Measurements from ENCODE around the gene SMG5.

SMG5 gene

GRCh38 chr1:156245451-156246232 lies 37.0 kb downstream of the SMG5 start:
- WGBS, result 94% methylated on average over 69 of the region's 69 CpGs
- peak overlapping the region; percentile 47 for H3K9ac ChIP-seq (ENCODE audit: low read depth, low read length)
- peaks cover 7% of the 10 kb centered on the region for H3K4me1 ChIP-seq (ENCODE audit: insufficient read depth, low read length)
- H3K9me3 ChIP-seq (ENCODE audit: insufficient read depth, low read depth, low read length), result no peaks in the 10 kb centered on the region
- no peak overlapping the region for H3K27ac ChIP-seq (ENCODE audit: low read depth, low read length)
- H3K4me3 ChIP-seq (ENCODE audit: low read length), result peak overlapping the region; percentile 43
- H3K36me3 ChIP-seq (ENCODE audit: insufficient read depth, low read length), result peaks cover 19% of the 10 kb centered on the region
- H3K27me3 ChIP-seq (ENCODE audit: insufficient read depth, low read length), result peaks cover 7% of the 10 kb centered on the region; the same call in 1 of the 2 replicates

- Histone ChIP-seq H3K36me3 (ENCODE audit: insufficient read depth, low read length) (peaks cover 14% of the 10 kb centered on the region), H3K9me3 (ENCODE audit: insufficient read depth, low read depth, low read length) (no peaks in the 10 kb centered on the region), H3K27ac (ENCODE audit: low read depth, low read length) (no peak overlapping the region), H3K4me1 (ENCODE audit: insufficient read depth, low read length) (peaks cover 7% of the 10 kb centered on the region), H3K4me3 (ENCODE audit: low read length) (no peak overlapping the region), H3K9ac (ENCODE audit: low read depth, low read length) (no peak overlapping the region), H3K27me3 (ENCODE audit: insufficient read depth, low read length) (peaks cover 7% of the 10 kb centered on the region; the same call in 1 of the 2 replicates)
- 96% methylated on average over 17 of the region's 17 CpGs for WGBS
These were observed 37.9 kb downstream of the SMG5 start for GRCh38 chr1:156244712-156245111.

DNA sequence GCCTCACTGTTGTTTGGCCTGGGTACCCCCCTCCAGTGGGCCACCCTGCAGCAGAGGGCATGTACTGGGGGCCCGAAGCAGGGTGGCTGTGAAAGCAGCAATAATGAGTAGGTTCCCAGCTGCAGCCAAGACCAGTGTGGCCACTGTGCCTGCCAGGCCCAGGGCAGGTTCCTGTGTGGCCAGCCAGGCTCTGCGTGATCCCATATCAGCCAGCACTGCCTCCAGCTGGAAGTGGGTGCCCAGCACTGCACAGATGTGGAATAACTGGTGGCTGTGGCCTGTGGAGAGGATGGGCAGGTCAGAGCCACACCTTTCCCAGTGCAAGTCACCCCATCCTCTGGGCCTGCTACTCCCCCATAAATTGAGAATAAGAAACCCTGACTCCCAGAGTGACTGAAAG lies 38.5 kb downstream of the SMG5 start:
- Histone ChIP-seq H3K27ac (ENCODE audit: low read depth, low read length) (no peak overlapping the region), H3K4me1 (ENCODE audit: insufficient read depth, low read length) (peaks cover 7% of the 10 kb centered on the region), H3K4me3 (ENCODE audit: low read length) (no peak overlapping the region), H3K27me3 (ENCODE audit: insufficient read depth, low read length) (peaks cover 7% of the 10 kb centered on the region; the same call in 1 of the 2 replicates), H3K9me3 (ENCODE audit: insufficient read depth, low read depth, low read length) (no peaks in the 10 kb centered on the region), H3K9ac (ENCODE audit: low read depth, low read length) (no peak overlapping the region), H3K36me3 (ENCODE audit: insufficient read depth, low read length) (peaks cover 14% of the 10 kb centered on the region)
- 89% methylated on average over 2 of the region's 2 CpGs for WGBS

DNA sequence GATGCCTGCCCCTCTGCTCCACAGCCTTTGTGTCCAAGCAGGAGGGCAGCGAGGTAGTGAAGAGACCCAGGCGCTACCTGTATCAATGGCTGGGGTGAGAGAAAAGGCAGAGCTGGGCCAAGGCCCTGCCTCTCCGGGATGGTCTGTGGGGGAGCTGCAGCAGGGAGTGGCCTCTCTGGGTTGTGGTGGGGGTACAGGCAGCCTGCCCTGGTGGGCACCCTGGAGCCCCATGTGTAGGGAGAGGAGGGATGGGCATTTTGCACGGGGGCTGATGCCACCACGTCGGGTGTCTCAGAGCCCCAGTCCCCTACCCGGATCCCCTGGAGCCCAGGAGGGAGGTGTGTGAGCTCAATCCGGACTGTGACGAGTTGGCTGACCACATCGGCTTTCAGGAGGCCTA lies 39.9 kb downstream of the SMG5 start:
- Histone ChIP-seq H3K27me3 (ENCODE audit: insufficient read depth, low read length) (peaks cover 7% of the 10 kb centered on the region; the same call in 1 of the 2 replicates), H3K4me3 (ENCODE audit: low read length) (no peak overlapping the region), H3K9me3 (ENCODE audit: insufficient read depth, low read depth, low read length) (no peaks in the 10 kb centered on the region), H3K36me3 (ENCODE audit: insufficient read depth, low read length) (peaks cover 24% of the 10 kb centered on the region), H3K9ac (ENCODE audit: low read depth, low read length) (no peak overlapping the region), H3K4me1 (ENCODE audit: insufficient read depth, low read length) (peaks cover 4% of the 10 kb centered on the region; the same call in 1 of the 2 replicates), H3K27ac (ENCODE audit: low read depth, low read length) (no peak overlapping the region)
- WGBS, result 93% methylated on average over 10 of the region's 10 CpGs

DNA sequence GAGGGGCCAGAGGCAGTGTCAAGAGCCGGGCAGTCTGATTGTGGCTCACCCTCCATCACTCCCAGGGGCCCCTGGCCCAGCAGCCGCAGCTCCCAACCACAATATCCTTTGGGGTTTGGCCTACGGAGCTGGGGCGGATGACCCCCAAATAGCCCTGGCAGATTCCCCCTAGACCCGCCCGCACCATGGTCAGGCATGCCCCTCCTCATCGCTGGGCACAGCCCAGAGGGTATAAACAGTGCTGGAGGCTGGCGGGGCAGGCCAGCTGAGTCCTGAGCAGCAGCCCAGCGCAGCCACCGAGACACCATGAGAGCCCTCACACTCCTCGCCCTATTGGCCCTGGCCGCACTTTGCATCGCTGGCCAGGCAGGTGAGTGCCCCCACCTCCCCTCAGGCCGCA lies 40.7 kb downstream of the SMG5 start, which contains the start of gene BGLAP:
Gene BGLAP (plus strand): TSS at position 259 of the 400 bp plus-strand sequence. CDS start 48 bp downstream, at position 307.
- WGBS, result 92% methylated on average over 14 of the region's 14 CpGs
- no peak within 1 kb of the TSS for H3K4me3 ChIP-seq (ENCODE audit: low read length)
- H3K4me1 ChIP-seq (ENCODE audit: insufficient read depth, low read length), result peaks cover 4% of the 10 kb centered on the region; the same call in 1 of the 2 replicates
- peaks cover 31% of the 10 kb centered on the region for H3K36me3 ChIP-seq (ENCODE audit: insufficient read depth, low read length)
- peaks cover 7% of the 10 kb centered on the region; the same call in 1 of the 2 replicates for H3K27me3 ChIP-seq (ENCODE audit: insufficient read depth, low read length)
- H3K9ac ChIP-seq (ENCODE audit: low read depth, low read length), result no peak within 1 kb of the TSS
- H3K27ac ChIP-seq (ENCODE audit: low read depth, low read length), result no peak within 1 kb of the TSS
- no peaks in the 10 kb centered on the region for H3K9me3 ChIP-seq (ENCODE audit: insufficient read depth, low read depth, low read length)

- 71% methylated on average over 15 of the region's 15 CpGs for WGBS
- Histone ChIP-seq H3K4me3 (ENCODE audit: low read length) (no peak overlapping the region), H3K27me3 (ENCODE audit: insufficient read depth, low read length) (peaks cover 7% of the 10 kb centered on the region; the same call in 1 of the 2 replicates), H3K27ac (ENCODE audit: low read depth, low read length) (no peak overlapping the region), H3K9ac (ENCODE audit: low read depth, low read length) (no peak overlapping the region), H3K4me1 (ENCODE audit: insufficient read depth, low read length) (no peaks in the 10 kb centered on the region), H3K36me3 (ENCODE audit: insufficient read depth, low read length) (peaks cover 36% of the 10 kb centered on the region), H3K9me3 (ENCODE audit: insufficient read depth, low read depth, low read length) (no peaks in the 10 kb centered on the region)
These were observed 41.3 kb downstream of the SMG5 start for GRCh38 chr1:156241311-156241811.

GRCh38 chr1:156238248-156238647 lies 44.4 kb downstream of the SMG5 start:
- Histone ChIP-seq H3K27me3 (ENCODE audit: insufficient read depth, low read length) (no peaks in the 10 kb centered on the region), H3K9me3 (ENCODE audit: insufficient read depth, low read depth, low read length) (no peaks in the 10 kb centered on the region), H3K27ac (ENCODE audit: low read depth, low read length) (no peak overlapping the region), H3K4me3 (ENCODE audit: low read length) (no peak overlapping the region), H3K4me1 (ENCODE audit: insufficient read depth, low read length) (no peaks in the 10 kb centered on the region), H3K36me3 (ENCODE audit: insufficient read depth, low read length) (peaks cover 61% of the 10 kb centered on the region), H3K9ac (ENCODE audit: low read depth, low read length) (no peak overlapping the region)
- WGBS, result 97% methylated on average over 5 of the region's 5 CpGs

DNA sequence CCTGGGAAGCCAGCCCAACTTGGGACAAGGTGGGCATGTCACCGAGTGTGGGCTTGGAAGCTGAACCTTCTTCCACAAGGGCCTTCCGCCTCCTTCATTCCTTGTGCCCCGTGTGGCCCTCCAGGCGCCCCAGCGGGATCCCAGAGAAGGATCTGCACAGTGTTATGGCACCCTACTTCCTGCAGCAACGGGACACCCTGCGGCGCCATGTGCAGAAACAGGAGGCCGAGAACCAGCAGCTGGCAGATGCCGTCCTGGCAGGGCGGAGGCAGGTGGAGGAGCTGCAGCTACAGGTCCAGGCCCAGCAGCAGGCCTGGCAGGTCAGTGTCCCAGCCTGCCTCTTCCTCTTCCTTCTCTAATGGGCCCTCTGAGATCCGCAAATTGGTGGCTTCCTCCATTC lies 46.5 kb downstream of the SMG5 start:
- no peak overlapping the region for H3K9ac ChIP-seq (ENCODE audit: low read depth, low read length)
- H3K27ac ChIP-seq (ENCODE audit: low read depth, low read length), result no peak overlapping the region
- peaks cover 67% of the 10 kb centered on the region for H3K36me3 ChIP-seq (ENCODE audit: insufficient read depth, low read length)
- no peaks in the 10 kb centered on the region for H3K4me1 ChIP-seq (ENCODE audit: insufficient read depth, low read length)
- H3K4me3 ChIP-seq (ENCODE audit: low read length), result no peak overlapping the region
- H3K27me3 ChIP-seq (ENCODE audit: insufficient read depth, low read length), result no peaks in the 10 kb centered on the region
- H3K9me3 ChIP-seq (ENCODE audit: insufficient read depth, low read depth, low read length), result no peaks in the 10 kb centered on the region
- 97% methylated on average over 12 of the region's 12 CpGs for WGBS

GRCh38 chr1:156233426-156234127 lies 49.0 kb downstream of the SMG5 start:
- Histone ChIP-seq H3K9ac (ENCODE audit: low read depth, low read length) (no peak overlapping the region), H3K36me3 (ENCODE audit: insufficient read depth, low read length) (peaks cover 64% of the 10 kb centered on the region), H3K27me3 (ENCODE audit: insufficient read depth, low read length) (no peaks in the 10 kb centered on the region), H3K4me3 (ENCODE audit: low read length) (no peak overlapping the region), H3K9me3 (ENCODE audit: insufficient read depth, low read depth, low read length) (no peaks in the 10 kb centered on the region), H3K27ac (ENCODE audit: low read depth, low read length) (no peak overlapping the region), H3K4me1 (ENCODE audit: insufficient read depth, low read length) (no peaks in the 10 kb centered on the region)
- WGBS, result 90% methylated on average over 5 of the region's 5 CpGs

GRCh38 chr1:156232201-156232894 lies 50.3 kb downstream of the SMG5 start:
- no peak overlapping the region for H3K9ac ChIP-seq (ENCODE audit: low read depth, low read length)
- no peaks in the 10 kb centered on the region for H3K4me1 ChIP-seq (ENCODE audit: insufficient read depth, low read length)
- H3K4me3 ChIP-seq (ENCODE audit: low read length), result no peak overlapping the region
- H3K9me3 ChIP-seq (ENCODE audit: insufficient read depth, low read depth, low read length), result no peaks in the 10 kb centered on the region
- H3K27ac ChIP-seq (ENCODE audit: low read depth, low read length), result no peak overlapping the region
- 93% methylated on average over 12 of the region's 12 CpGs for WGBS
- no peaks in the 10 kb centered on the region for H3K27me3 ChIP-seq (ENCODE audit: insufficient read depth, low read length)
- H3K36me3 ChIP-seq (ENCODE audit: insufficient read depth, low read length), result peaks cover 57% of the 10 kb centered on the region

- 100% methylated on average over 1 of the region's 1 CpG for WGBS
- no peaks in the 10 kb centered on the region for H3K9me3 ChIP-seq (ENCODE audit: insufficient read depth, low read depth, low read length)
- H3K27me3 ChIP-seq (ENCODE audit: insufficient read depth, low read length), result no peaks in the 10 kb centered on the region
- peaks cover 52% of the 10 kb centered on the region for H3K36me3 ChIP-seq (ENCODE audit: insufficient read depth, low read length)
- no peaks in the 10 kb centered on the region for H3K4me1 ChIP-seq (ENCODE audit: insufficient read depth, low read length)
- no peak overlapping the region for H3K4me3 ChIP-seq (ENCODE audit: low read length)
- H3K27ac ChIP-seq (ENCODE audit: low read depth, low read length), result no peak overlapping the region
- H3K9ac ChIP-seq (ENCODE audit: low read depth, low read length), result no peak overlapping the region
These were observed 52.2 kb downstream of the SMG5 start for GRCh38 chr1:156230473-156230837.

Measured in HUES64 (cell line).